ENCODE measurements around the gene HOXA6. TPM values are rescaled to one million over a fixed set of nuclear protein-coding genes. Genes with fewer than 3 reads are reported as not detected.

Gene HOXA6
- total RNA-seq, 1 experiment from 2014 or later: not detected

DNA sequence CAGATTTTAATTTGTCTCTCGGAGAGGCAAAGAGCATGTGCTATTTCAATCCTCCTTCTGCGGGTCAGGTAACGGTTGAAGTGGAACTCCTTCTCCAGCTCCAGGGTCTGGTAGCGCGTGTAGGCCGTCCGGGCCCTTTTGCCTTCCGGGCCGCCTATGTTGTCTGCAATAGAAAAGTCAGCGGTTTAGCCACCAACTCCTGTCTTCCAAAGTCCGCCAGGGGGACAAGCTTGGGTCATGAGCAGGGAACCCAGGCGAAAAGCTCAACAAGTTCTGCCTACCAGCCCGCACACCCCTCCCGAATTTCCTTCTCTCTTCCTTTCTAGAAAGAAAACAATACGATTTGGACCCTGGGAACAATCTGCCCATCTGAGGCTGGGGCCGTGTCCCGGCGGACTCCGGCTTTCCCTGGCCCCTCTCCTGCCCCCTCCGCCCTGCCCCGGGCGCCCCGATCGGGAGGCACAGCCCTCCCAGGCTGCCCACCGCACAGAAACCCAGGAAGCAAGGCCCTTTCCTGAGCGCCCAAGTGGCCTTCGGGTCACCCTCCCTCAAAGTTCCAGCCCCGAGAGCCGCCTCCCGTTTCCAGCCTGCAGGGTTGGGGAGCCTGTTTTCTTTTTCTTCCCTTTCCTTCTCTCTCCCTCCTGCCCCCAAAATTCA lies 5.5 kb downstream of the HOXA6 start:
- Histone ChIP-seq H3T11ph (ENCODE audit: low read length) (no peak overlapping the region), H2AK5ac (ENCODE audit: insufficient read length, low read length) (no peak overlapping the region), H3K56ac (ENCODE audit: insufficient read length, low read depth, low read length) (no peak overlapping the region), H2BK12ac (ENCODE audit: insufficient read length, low read depth, low read length) (no peak overlapping the region), H3K27ac (ENCODE audit: insufficient read length, low read depth, low read length) (no peak overlapping the region), H2BK20ac (ENCODE audit: low read depth, low read length, poor library complexity, severe bottlenecking) (no peak overlapping the region), H3K9me3 (ENCODE audit: control insufficient read depth, low read depth, low read length) (no peaks in the 10 kb centered on the region), H4K20me1 (ENCODE audit: control insufficient read depth, insufficient read depth, insufficient read length) (no peaks in the 10 kb centered on the region), H3K23ac (ENCODE audit: insufficient read length, low read depth, low read length) (no peak overlapping the region), H2BK120ac (ENCODE audit: low read depth, low read length, poor library complexity, severe bottlenecking) (no peak overlapping the region), H4K91ac (ENCODE audit: insufficient read length, low read depth, low read length) (no peak overlapping the region), H3K4me2 (ENCODE audit: insufficient read depth, insufficient read length, low read length) (peak overlapping the region; percentile 65), H2BK15ac (ENCODE audit: low read depth, low read length) (no peak overlapping the region), H3K9ac (ENCODE audit: extremely low read depth, insufficient read length, low read length) (no peak overlapping the region), H3K18ac (ENCODE audit: insufficient read length, low read depth, low read length) (no peak overlapping the region), H3K14ac (ENCODE audit: insufficient read depth, low read length) (no peak overlapping the region), H3K79me1 (ENCODE audit: insufficient read depth, low read depth, low read length, poor library complexity, severe bottlenecking) (no peaks in the 10 kb centered on the region), H3K79me2 (ENCODE audit: insufficient read depth, low read length) (no peaks in the 10 kb centered on the region), H2BK5ac (ENCODE audit: insufficient read length, low read length) (no peak overlapping the region), H3K4me1 (ENCODE audit: insufficient read depth, low read length) (no peaks in the 10 kb centered on the region), H3K23me2 (ENCODE audit: insufficient read length, low read depth, low read length, poor library complexity, severe bottlenecking) (peaks cover 10% of the 10 kb centered on the region), H3K4ac (ENCODE audit: low read depth, low read length) (no peak overlapping the region), H4K5ac (ENCODE audit: insufficient read length, low read depth, low read length) (no peak overlapping the region), H4K8ac (replicated peaks; ENCODE audit: insufficient read length, low read depth, low read length) (no peak overlapping the region), H3K27me3 (ENCODE audit: insufficient read depth, low read length) (peaks cover 98% of the 10 kb centered on the region), H2AFZ (ENCODE audit: low read length) (no peak overlapping the region)
- peak overlapping the region; percentile 58 to 77 for H3K4me3 Mint-ChIP-seq
- peaks cover 11 to 26% of the 10 kb centered on the region in 2 experiments for H3K9me3 Mint-ChIP-seq
- TF ChIP-seq, protein P1, sequence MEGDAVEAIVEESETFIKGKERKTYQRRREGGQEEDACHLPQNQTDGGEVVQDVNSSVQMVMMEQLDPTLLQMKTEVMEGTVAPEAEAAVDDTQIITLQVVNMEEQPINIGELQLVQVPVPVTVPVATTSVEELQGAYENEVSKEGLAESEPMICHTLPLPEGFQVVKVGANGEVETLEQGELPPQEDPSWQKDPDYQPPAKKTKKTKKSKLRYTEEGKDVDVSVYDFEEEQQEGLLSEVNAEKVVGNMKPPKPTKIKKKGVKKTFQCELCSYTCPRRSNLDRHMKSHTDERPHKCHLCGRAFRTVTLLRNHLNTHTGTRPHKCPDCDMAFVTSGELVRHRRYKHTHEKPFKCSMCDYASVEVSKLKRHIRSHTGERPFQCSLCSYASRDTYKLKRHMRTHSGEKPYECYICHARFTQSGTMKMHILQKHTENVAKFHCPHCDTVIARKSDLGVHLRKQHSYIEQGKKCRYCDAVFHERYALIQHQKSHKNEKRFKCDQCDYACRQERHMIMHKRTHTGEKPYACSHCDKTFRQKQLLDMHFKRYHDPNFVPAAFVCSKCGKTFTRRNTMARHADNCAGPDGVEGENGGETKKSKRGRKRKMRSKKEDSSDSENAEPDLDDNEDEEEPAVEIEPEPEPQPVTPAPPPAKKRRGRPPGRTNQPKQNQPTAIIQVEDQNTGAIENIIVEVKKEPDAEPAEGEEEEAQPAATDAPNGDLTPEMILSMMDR (conservative IDR thresholded peaks at IDR 0.05): peak; percentile 40; the same call in 2 of the 3 replicates
- WGBS (ENCODE audit: extremely low coverage, insufficient read length, low lambda C conversion rate): no CpG with 5 or more reads among the region's 30 CpGs
- DNase-seq: peak; percentile 67
- H3K27ac Mint-ChIP-seq: no peak overlapping the region
- peaks cover 100% of the 10 kb centered on the region for H3K27me3 Mint-ChIP-seq (ENCODE audit: low read depth)
- peaks cover 7 to 16% of the 10 kb centered on the region in 2 experiments for H3K4me1 Mint-ChIP-seq
- no peaks in the 10 kb centered on the region; a peak in 2 of 7 replicates for H3K36me3 Mint-ChIP-seq (ENCODE audit: insufficient read depth in 1 of 3, low read depth in 3 of 3)

Measured in H9 (cell line).